Esophagus squamous epithelium (tissue), 4 donors: ENCODE data around the gene COL4A2.

Source experiments
- POLR2A ChIP-seq, 4 donors: fragments of 450-650 bp; IDR thresholded peaks; one replicate each; pipeline ENCODE4 v1.6.1; 2017; ENCODE audit warnings: antibody characterized with exemption in 4 of 4, mild to moderate bottlenecking in 4 of 4, moderate library complexity in 3 of 4
- TF ChIP-seq, protein P1 (sequence below), 6 experiments: fragments of 450-650 bp in 4 of 6; fragments of 200-600 bp in 2 of 6; sonication (generic) in 2 of 6; IDR thresholded peaks; one replicate each; pipeline ENCODE4 v1.5.1; 2016 to 2019; ENCODE audit warnings: antibody characterized with exemption in 6 of 6, mild to moderate bottlenecking in 4 of 6, moderate library complexity in 4 of 6

DNA sequence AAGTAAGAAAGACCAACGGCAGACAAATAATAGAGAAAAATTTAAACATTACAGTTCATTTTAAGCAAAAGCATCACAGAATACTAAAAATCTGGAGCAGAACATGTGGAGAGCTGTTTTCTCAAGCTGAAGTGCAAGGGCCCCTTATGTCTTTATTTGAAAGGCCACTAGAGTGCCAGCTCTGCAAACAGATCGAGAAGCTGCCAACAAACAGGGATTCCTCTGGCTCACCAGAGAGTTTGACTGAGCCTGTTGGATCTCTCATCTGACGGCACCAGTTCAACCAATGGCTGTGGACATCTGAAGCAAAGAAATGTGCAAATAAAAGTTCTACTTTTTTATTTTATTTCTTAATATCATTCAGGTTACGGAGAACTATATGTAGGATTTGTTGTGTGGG lies 119.7 kb downstream of the COL4A2 start:
- TF ChIP-seq, protein P1, sequence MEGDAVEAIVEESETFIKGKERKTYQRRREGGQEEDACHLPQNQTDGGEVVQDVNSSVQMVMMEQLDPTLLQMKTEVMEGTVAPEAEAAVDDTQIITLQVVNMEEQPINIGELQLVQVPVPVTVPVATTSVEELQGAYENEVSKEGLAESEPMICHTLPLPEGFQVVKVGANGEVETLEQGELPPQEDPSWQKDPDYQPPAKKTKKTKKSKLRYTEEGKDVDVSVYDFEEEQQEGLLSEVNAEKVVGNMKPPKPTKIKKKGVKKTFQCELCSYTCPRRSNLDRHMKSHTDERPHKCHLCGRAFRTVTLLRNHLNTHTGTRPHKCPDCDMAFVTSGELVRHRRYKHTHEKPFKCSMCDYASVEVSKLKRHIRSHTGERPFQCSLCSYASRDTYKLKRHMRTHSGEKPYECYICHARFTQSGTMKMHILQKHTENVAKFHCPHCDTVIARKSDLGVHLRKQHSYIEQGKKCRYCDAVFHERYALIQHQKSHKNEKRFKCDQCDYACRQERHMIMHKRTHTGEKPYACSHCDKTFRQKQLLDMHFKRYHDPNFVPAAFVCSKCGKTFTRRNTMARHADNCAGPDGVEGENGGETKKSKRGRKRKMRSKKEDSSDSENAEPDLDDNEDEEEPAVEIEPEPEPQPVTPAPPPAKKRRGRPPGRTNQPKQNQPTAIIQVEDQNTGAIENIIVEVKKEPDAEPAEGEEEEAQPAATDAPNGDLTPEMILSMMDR (IDR thresholded peaks at IDR 0.05) = no peak
- no peak for TF ChIP-seq POLR2A (IDR thresholded peaks at IDR 0.05)
